Fibroblast of the aortic adventitia (primary cell): ENCODE results near the gene NUDT14. TPM values are rescaled to one million over a fixed set of nuclear protein-coding genes. Genes with fewer than 3 reads are reported as not detected.

ENCODE experiments used
- DNase-seq: peaks from one replicate; pipeline ENCODE4 v3.0.0-alpha.2; 2010; ENCODE audit warnings: low read depth
- H3K4me3 ChIP-seq: 2 replicates; pipeline ENCODE4 v1.5.1; 2011; ENCODE audit warnings: low read depth, mild to moderate bottlenecking, control low read depth, low read length, moderate library complexity
- CTCF ChIP-seq: IDR thresholded peaks from 2 replicates; pipeline ENCODE4 v1.5.1; 2011; ENCODE audit warnings: mild to moderate bottlenecking, low read length, control low read depth, inconsistent platforms; ENCODE audit not compliant: insufficient read depth
- total RNA-seq: library from RNA; depleted of rRNA; stranded (reverse); fragments of >200 nt; gene quantifications from 2 replicates; pipeline ENCODE4 v1.2.3, GENCODE V29; 2012; ENCODE audit warnings: low replicate concordance

The NUDT14 gene
- total RNA-seq, 1 donor = 11.7 TPM

- no peak for TF ChIP-seq CTCF
- H3K4me3 ChIP-seq = no peak overlapping the region
- no peak for DNase-seq
Measured at GRCh38 chr14:105195051-105195450, 13.9 kb upstream of the NUDT14 start.

- no peak overlapping the region for H3K4me3 ChIP-seq
- no peak for DNase-seq
- no peak for TF ChIP-seq CTCF
Measured at GRCh38 chr14:105193916-105194782, 13.0 kb upstream of the NUDT14 start.

- no peak overlapping the region for H3K4me3 ChIP-seq
- no peak for DNase-seq
Measured at GRCh38 chr14:105192866-105193731, 12.0 kb upstream of the NUDT14 start.

GRCh38 chr14:105187935-105188524, 6.9 kb upstream of the NUDT14 start:
- TF ChIP-seq CTCF = no peak
- DNase-seq = no peak
- no peak overlapping the region for H3K4me3 ChIP-seq

More at GRCh38 chr14:105192866-105193731, 12.0 kb upstream of the NUDT14 start:
- no peak for TF ChIP-seq CTCF

GRCh38 chr14:105187116-105187515, 6.0 kb upstream of the NUDT14 start:
- DNase-seq = no peak
- no peak for TF ChIP-seq CTCF
- no peak overlapping the region for H3K4me3 ChIP-seq

GRCh38 chr14:105185973-105186372, 4.9 kb upstream of the NUDT14 start:
- no peak for TF ChIP-seq CTCF
- DNase-seq = no peak
- H3K4me3 ChIP-seq = no peak overlapping the region
